ENCODE measurements around the gene ZFYVE9. TPM values are rescaled to one million over a fixed set of nuclear protein-coding genes. Genes with fewer than 3 reads are reported as not detected.

ZFYVE9 gene
- total and polyA plus RNA-seq, 5 donors from 2014 or later = 0.26 to 1.6 (median 0.84) TPM

DNA sequence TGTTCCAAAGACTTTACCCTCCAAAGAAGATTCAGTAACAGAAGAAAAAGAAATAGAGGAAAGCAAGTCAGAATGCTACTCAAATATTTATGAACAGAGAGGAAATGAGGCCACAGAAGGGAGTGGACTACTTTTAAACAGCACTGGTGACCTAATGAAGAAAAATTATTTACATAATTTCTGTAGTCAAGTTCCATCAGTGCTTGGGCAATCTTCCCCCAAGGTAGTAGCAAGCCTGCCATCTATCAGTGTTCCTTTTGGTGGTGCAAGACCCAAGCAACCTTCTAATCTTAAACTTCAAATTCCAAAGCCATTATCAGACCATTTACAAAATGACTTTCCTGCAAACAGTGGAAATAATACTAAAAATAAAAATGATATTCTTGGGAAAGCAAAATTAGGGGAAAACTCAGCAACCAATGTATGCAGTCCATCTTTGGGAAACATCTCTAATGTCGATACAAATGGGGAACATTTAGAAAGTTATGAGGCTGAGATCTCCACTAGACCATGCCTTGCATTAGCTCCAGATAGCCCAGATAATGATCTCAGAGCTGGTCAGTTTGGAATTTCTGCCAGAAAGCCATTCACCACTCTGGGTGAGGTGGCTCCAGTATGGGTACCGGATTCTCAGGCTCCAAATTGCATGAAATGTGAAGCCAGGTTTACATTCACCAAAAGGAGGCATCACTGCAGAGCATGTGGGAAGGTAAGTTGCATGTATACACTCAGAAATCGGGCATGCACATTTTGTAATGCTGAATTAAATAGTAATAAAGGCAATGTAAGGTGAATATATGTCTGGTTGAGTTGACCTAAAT, 97.2 kb downstream of the ZFYVE9 start:
- no peaks in the 10 kb centered on the region for H3K36me3 Mint-ChIP-seq
- no peak overlapping the region for H3K27ac Mint-ChIP-seq
- Histone ChIP-seq H3K9me3 (ENCODE audit: control insufficient read depth in 2 of 2, low read length in 2 of 2) (no peaks in the 10 kb centered on the region), H3K27ac (ENCODE audit: insufficient read depth, low read length, poor library complexity, severe bottlenecking) (no peak overlapping the region), H3K27me3 (ENCODE audit: control insufficient read depth, insufficient read depth, low read length) (peaks cover 8% of the 10 kb centered on the region), H3K4me3 (ENCODE audit: low read depth, low read length) (no peak overlapping the region), H3K4me1 (ENCODE audit: control insufficient read depth, insufficient read depth, low read length, poor library complexity, severe bottlenecking) (no peaks in the 10 kb centered on the region), H3K36me3 (ENCODE audit: control insufficient read depth, insufficient read depth, low read length) (no peaks in the 10 kb centered on the region)
- H3K9me3 Mint-ChIP-seq = no peaks in the 10 kb centered on the region
- peaks cover 21% of the 10 kb centered on the region for H3K27me3 Mint-ChIP-seq
- ATAC-seq (ENCODE audit: low read depth in 2 of 2) (no peak), DNase-seq (no peak)
- peaks cover 0 to 5% (median under 1%) of the 10 kb centered on the region in 4 donors for H3K4me1 Mint-ChIP-seq
- no peak overlapping the region for H3K4me3 Mint-ChIP-seq

DNA sequence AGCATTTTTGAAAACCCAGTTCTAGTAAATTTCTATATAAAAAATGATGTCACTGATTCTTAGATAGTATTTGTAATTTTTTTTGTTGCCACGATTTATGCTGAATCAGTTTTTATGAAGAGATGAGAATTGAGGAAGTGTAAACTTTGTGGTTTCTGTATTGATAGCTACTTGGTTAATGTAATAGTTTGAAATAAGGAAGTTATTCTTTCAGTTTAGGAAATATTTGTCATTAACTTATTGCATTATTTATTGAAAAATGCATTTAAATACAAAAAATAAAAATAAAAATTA, 97.8 kb downstream of the ZFYVE9 start:
- Mint-ChIP-seq H3K27me3 (peaks cover 15% of the 10 kb centered on the region), H3K9me3 (no peaks in the 10 kb centered on the region), H3K4me3 (no peak overlapping the region), H3K4me1 (peaks cover 0 to 5% (median under 1%) of the 10 kb centered on the region in 4 donors), H3K27ac (no peak overlapping the region), H3K36me3 (no peaks in the 10 kb centered on the region)
- no peaks in the 10 kb centered on the region for H3K4me1 ChIP-seq (ENCODE audit: control insufficient read depth, insufficient read depth, low read length, poor library complexity, severe bottlenecking)
- no peaks in the 10 kb centered on the region for H3K9me3 ChIP-seq (ENCODE audit: control insufficient read depth in 2 of 2, low read length in 2 of 2)
- no peak for ATAC-seq (ENCODE audit: low read depth in 2 of 2)
- no peaks in the 10 kb centered on the region for H3K36me3 ChIP-seq (ENCODE audit: control insufficient read depth, insufficient read depth, low read length)
- H3K27ac ChIP-seq (ENCODE audit: insufficient read depth, low read length, poor library complexity, severe bottlenecking) = no peak overlapping the region
- DNase-seq = no peak
- peaks cover 8% of the 10 kb centered on the region for H3K27me3 ChIP-seq (ENCODE audit: control insufficient read depth, insufficient read depth, low read length)
- no peak overlapping the region for H3K4me3 ChIP-seq (ENCODE audit: low read depth, low read length)

DNA sequence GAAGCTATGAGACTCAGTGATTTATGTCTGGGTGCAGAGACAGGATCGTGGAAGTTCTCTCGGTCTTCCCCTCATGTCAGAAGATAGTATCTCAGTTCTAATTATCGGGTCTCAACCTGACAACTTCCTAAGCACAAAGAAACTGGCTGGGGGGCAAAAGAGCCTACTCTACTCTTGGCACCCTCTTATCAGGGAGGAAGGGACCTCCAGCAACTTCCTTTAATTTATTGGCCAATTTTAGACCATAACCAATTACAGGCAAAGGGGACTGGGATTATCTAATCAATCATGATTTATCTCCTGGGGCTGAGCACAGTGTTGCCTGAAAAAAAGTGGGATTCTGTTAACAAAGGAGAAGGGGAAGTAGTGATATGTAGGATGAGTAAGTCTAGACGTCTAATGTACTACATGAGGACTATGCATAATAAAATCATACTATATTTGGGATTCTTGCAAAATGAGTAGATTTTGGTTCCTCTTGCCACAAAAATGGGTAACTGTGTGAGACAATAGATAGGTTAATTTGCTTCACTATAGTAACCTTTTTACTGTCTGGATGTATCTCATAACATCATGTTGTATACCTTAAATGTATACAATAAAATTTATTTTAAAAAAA, 98.8 kb downstream of the ZFYVE9 start:
- H3K27me3 Mint-ChIP-seq = peaks cover 10% of the 10 kb centered on the region
- H3K4me3 Mint-ChIP-seq = no peak overlapping the region
- H3K4me1 Mint-ChIP-seq = peaks cover 0 to 5% (median under 1%) of the 10 kb centered on the region in 4 donors
- H3K9me3 ChIP-seq (ENCODE audit: control insufficient read depth in 2 of 2, low read length in 2 of 2) = no peaks in the 10 kb centered on the region
- H3K4me1 ChIP-seq (ENCODE audit: control insufficient read depth, insufficient read depth, low read length, poor library complexity, severe bottlenecking) = no peaks in the 10 kb centered on the region
- no peaks in the 10 kb centered on the region for H3K36me3 Mint-ChIP-seq
- H3K27ac ChIP-seq (ENCODE audit: insufficient read depth, low read length, poor library complexity, severe bottlenecking) = no peak overlapping the region
- H3K4me3 ChIP-seq (ENCODE audit: low read depth, low read length) = no peak overlapping the region
- peaks cover 8% of the 10 kb centered on the region for H3K27me3 ChIP-seq (ENCODE audit: control insufficient read depth, insufficient read depth, low read length)
- no peaks in the 10 kb centered on the region for H3K36me3 ChIP-seq (ENCODE audit: control insufficient read depth, insufficient read depth, low read length)
- H3K27ac Mint-ChIP-seq = no peak overlapping the region
- DNase-seq (no peak), ATAC-seq (ENCODE audit: low read depth in 2 of 2) (no peak)
- H3K9me3 Mint-ChIP-seq = peaks cover 0 to 1% (median 0%) of the 10 kb centered on the region in 7 donors

DNA sequence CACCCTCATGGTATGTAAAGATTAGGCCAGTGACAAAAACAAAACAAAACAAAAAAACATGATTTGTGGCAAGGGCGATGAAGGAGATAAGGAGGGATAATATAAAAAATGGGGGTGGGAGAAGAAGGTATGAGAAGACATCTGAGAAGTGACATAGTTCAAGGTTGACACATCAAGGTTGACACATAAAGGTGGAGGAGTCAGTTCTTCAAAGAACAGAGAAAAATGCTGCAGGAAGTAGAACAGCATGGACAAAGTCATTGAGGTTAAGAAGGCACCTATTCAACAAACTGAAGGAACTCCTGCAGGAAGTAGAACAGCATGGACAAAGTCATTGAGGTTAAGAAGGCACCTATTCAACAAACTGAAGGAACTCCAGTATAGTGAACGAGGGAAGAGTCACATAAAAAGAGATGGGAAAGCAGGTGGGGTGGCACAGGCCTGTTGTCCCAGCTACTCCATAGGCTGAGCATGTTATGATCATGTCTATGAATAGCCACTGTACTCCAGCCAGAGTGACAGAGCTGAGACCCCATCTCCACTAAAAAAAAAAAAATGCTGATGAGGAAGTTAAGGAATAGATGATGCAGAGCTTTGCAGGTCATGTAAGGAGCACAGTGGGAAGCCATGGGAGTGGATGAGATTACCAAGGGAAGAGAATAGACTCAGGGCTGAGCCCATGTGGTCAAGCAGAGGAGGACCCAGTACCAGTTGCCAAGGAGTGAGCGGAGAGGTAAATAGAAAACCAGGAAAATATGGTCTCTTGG, 101.5 kb downstream of the ZFYVE9 start:
- H3K36me3 ChIP-seq (ENCODE audit: control insufficient read depth, insufficient read depth, low read length) = no peaks in the 10 kb centered on the region
- peaks cover 7% of the 10 kb centered on the region for H3K27me3 ChIP-seq (ENCODE audit: control insufficient read depth, insufficient read depth, low read length)
- peaks cover 0 to 1% (median 0%) of the 10 kb centered on the region in 7 donors for H3K9me3 Mint-ChIP-seq

DNA sequence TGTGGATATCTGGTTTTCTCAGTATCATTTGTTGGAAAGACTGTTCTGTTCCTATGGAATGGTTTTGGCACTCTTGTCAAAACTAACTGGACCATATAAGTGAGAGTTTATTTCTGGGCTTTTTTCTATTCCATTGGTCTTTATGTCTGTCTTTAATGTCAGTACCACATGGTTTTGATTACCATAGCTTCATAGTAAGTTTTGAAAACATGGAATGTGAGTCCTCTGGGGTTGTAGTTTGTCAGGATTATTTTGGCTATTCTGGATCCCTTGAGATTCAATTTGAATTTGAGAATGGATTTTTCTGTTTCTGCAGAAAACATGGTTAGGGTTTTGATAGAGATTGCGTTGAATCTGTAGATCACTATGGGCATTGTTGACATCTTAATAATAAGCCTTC, 107.9 kb downstream of the ZFYVE9 start:
- DNase-seq (no peak), ATAC-seq (ENCODE audit: low read depth in 2 of 2) (no peak)
- Histone ChIP-seq H3K9me3 (ENCODE audit: control insufficient read depth in 2 of 2, low read length in 2 of 2) (no peaks in the 10 kb centered on the region), H3K27ac (ENCODE audit: insufficient read depth, low read length, poor library complexity, severe bottlenecking) (no peak overlapping the region), H3K4me3 (ENCODE audit: low read depth, low read length) (no peak overlapping the region), H3K27me3 (ENCODE audit: control insufficient read depth, insufficient read depth, low read length) (no peaks in the 10 kb centered on the region), H3K36me3 (ENCODE audit: control insufficient read depth, insufficient read depth, low read length) (no peaks in the 10 kb centered on the region), H3K4me1 (ENCODE audit: control insufficient read depth, insufficient read depth, low read length, poor library complexity, severe bottlenecking) (no peaks in the 10 kb centered on the region)
- H3K9me3 Mint-ChIP-seq = peaks cover 0 to 1% (median 0%) of the 10 kb centered on the region in 7 donors
- H3K27ac Mint-ChIP-seq = no peak overlapping the region
- H3K36me3 Mint-ChIP-seq = peaks cover 5% of the 10 kb centered on the region
- H3K4me3 Mint-ChIP-seq = no peak overlapping the region
- no peaks in the 10 kb centered on the region for H3K4me1 Mint-ChIP-seq
- H3K27me3 Mint-ChIP-seq = peaks cover 16% of the 10 kb centered on the region

More for the DNA sequence above, 101.5 kb downstream of the ZFYVE9 start:
- Histone ChIP-seq H3K4me1 (ENCODE audit: control insufficient read depth, insufficient read depth, low read length, poor library complexity, severe bottlenecking) (no peaks in the 10 kb centered on the region), H3K9me3 (ENCODE audit: control insufficient read depth in 2 of 2, low read length in 2 of 2) (no peaks in the 10 kb centered on the region), H3K4me3 (ENCODE audit: low read depth, low read length) (no peak overlapping the region), H3K27ac (ENCODE audit: insufficient read depth, low read length, poor library complexity, severe bottlenecking) (no peak overlapping the region)
- no peaks in the 10 kb centered on the region for H3K36me3 Mint-ChIP-seq
- H3K4me1 Mint-ChIP-seq = peaks cover 0 to 4% (median under 1%) of the 10 kb centered on the region in 4 donors
- DNase-seq (no peak), ATAC-seq (ENCODE audit: low read depth in 2 of 2) (no peak)
- H3K4me3 Mint-ChIP-seq = no peak overlapping the region
- H3K27me3 Mint-ChIP-seq = peaks cover 3% of the 10 kb centered on the region
- no peak overlapping the region for H3K27ac Mint-ChIP-seq

DNA sequence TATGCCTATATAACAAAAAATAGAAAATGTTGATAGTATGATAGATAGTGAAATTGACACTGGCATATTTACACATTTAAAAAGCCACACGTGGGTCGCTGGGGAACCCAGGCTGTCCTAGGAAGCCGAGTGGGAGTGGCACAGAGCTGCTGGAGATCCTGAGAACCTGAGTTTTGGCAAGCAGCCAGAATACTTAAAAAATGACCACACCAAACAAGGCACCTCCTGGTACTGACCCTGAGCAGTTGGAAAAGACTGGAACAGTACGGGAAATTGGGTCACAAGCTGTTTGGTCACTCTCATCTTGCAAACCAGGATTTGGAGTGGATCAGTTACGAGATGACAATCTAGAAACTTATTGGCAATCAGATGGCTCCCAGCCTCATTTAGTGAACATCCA, 111.5 kb downstream of the ZFYVE9 start:
- H3K9me3 Mint-ChIP-seq = peaks cover 0 to 1% (median 0%) of the 10 kb centered on the region in 7 donors
- ATAC-seq (ENCODE audit: low read depth in 2 of 2) (no peak), DNase-seq (no peak)
- H3K4me1 Mint-ChIP-seq = no peaks in the 10 kb centered on the region
- no peaks in the 10 kb centered on the region for H3K9me3 ChIP-seq (ENCODE audit: control insufficient read depth in 2 of 2, low read length in 2 of 2)
- no peaks in the 10 kb centered on the region for H3K36me3 ChIP-seq (ENCODE audit: control insufficient read depth, insufficient read depth, low read length)
- no peak overlapping the region for H3K27ac ChIP-seq (ENCODE audit: insufficient read depth, low read length, poor library complexity, severe bottlenecking)
- no peaks in the 10 kb centered on the region for H3K27me3 ChIP-seq (ENCODE audit: control insufficient read depth, insufficient read depth, low read length)
- H3K4me1 ChIP-seq (ENCODE audit: control insufficient read depth, insufficient read depth, low read length, poor library complexity, severe bottlenecking) = no peaks in the 10 kb centered on the region
- no peak overlapping the region for H3K4me3 Mint-ChIP-seq
- H3K27ac Mint-ChIP-seq = no peak overlapping the region
- H3K36me3 Mint-ChIP-seq = peaks cover 5% of the 10 kb centered on the region
- no peak overlapping the region for H3K4me3 ChIP-seq (ENCODE audit: low read depth, low read length)
- H3K27me3 Mint-ChIP-seq = peaks cover 22% of the 10 kb centered on the region

DNA sequence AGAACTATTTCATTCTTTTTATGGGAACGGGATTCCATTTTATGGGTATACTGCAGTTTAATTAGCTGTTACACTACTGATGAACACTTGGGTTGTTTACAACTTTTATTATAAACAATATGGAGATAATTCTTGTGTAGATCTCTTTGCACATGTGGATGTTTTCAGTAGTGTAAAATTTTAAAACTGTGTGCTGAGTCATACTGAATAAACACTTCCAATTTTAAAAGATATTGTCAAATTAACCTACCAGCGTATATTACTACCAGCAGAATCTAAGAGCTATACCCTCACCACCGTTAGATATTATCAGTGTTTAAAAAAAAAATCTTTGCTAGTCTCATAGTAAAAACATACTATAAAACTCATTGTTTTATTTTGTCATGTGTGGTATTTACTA, 118.0 kb downstream of the ZFYVE9 start:
- peaks cover under 1% of the 10 kb centered on the region for H3K27me3 ChIP-seq (ENCODE audit: control insufficient read depth, insufficient read depth, low read length)
- DNase-seq (no peak), ATAC-seq (ENCODE audit: low read depth in 2 of 2) (no peak)
- Mint-ChIP-seq H3K27me3 (peaks cover 9% of the 10 kb centered on the region), H3K9me3 (peaks cover 0 to 3% (median 0%) of the 10 kb centered on the region in 7 donors), H3K27ac (no peak overlapping the region), H3K36me3 (peaks cover 3% of the 10 kb centered on the region), H3K4me3 (no peak overlapping the region), H3K4me1 (peaks cover 0 to 5% (median 0%) of the 10 kb centered on the region in 4 donors)
- H3K4me3 ChIP-seq (ENCODE audit: low read depth, low read length) = no peak overlapping the region
- H3K36me3 ChIP-seq (ENCODE audit: control insufficient read depth, insufficient read depth, low read length) = no peaks in the 10 kb centered on the region
- H3K27ac ChIP-seq (ENCODE audit: insufficient read depth, low read length, poor library complexity, severe bottlenecking) = no peak overlapping the region
- H3K9me3 ChIP-seq (ENCODE audit: control insufficient read depth in 2 of 2, low read length in 2 of 2) = no peaks in the 10 kb centered on the region
- H3K4me1 ChIP-seq (ENCODE audit: control insufficient read depth, insufficient read depth, low read length, poor library complexity, severe bottlenecking) = no peaks in the 10 kb centered on the region
